Measurements from ENCODE around the gene ERVFRD-1. TPM values are rescaled to one million over a fixed set of nuclear protein-coding genes. Genes with fewer than 3 reads are reported as not detected.

The ERVFRD-1 gene
- total and polyA plus RNA-seq, 2 experiments from 2014 or later, result 0.05 TPM; not detected in 1

GRCh38 chr6:11152581-11152980 lies 41.1 kb upstream of the ERVFRD-1 start:
- no peaks in the 10 kb centered on the region for H3F3A ChIP-seq (ENCODE audit: insufficient read depth)
- no peak overlapping the region for H3K9ac ChIP-seq
- no peaks in the 10 kb centered on the region for H3K9me3 ChIP-seq (ENCODE audit: low read depth)

GRCh38 chr6:11151488-11151887 lies 40.0 kb upstream of the ERVFRD-1 start:
- Histone ChIP-seq H4K20me1 (ENCODE audit: insufficient read depth) (no peaks in the 10 kb centered on the region), H3K9me2 (ENCODE audit: insufficient read depth) (no peaks in the 10 kb centered on the region), H3K4me1 (ENCODE audit: insufficient read depth) (no peaks in the 10 kb centered on the region), H3K79me2 (ENCODE audit: insufficient read depth) (no peaks in the 10 kb centered on the region), H3K27ac (no peak overlapping the region), H3K9ac (no peak overlapping the region), H3K27me3 (replicated peaks; ENCODE audit: insufficient read depth) (no peaks in the 10 kb centered on the region), H3K4me3 (no peak overlapping the region), H3F3A (ENCODE audit: insufficient read depth) (no peaks in the 10 kb centered on the region), H2AFZ (no peak overlapping the region), H3K36me3 (ENCODE audit: low read depth) (no peaks in the 10 kb centered on the region), H3K9me3 (ENCODE audit: low read depth) (no peaks in the 10 kb centered on the region), H3K4me2 (ENCODE audit: unreplicated experiment) (no peak overlapping the region)
- WGBS, 2 experiments (ENCODE audit: low coverage in 1 of 2, low lambda C conversion rate in 2 of 2, missing lambda C conversion rate in 2 of 2), result 96 to 100% methylated on average over 1 of the region's 1 CpG
- no peak for DNase-seq
- in situ Hi-C loops (cut with MboI), result no loop called here
- TF ChIP-seq EZH2phosphoT487 (IDR thresholded peaks at IDR 0.05; ENCODE audit: insufficient read depth, low read depth) (no peak), EZH2 (IDR thresholded peaks at IDR 0.05; ENCODE audit: insufficient read depth, poor library complexity, severe bottlenecking) (no peak)

More at GRCh38 chr6:11152581-11152980, 41.1 kb upstream of the ERVFRD-1 start:
- in situ Hi-C loops (cut with MboI), result no loop called here
- Histone ChIP-seq H3K36me3 (ENCODE audit: low read depth) (no peaks in the 10 kb centered on the region), H3K4me1 (ENCODE audit: insufficient read depth) (no peaks in the 10 kb centered on the region), H2AFZ (no peak overlapping the region), H3K27ac (no peak overlapping the region), H3K4me3 (no peak overlapping the region), H3K27me3 (replicated peaks; ENCODE audit: insufficient read depth) (no peaks in the 10 kb centered on the region), H3K79me2 (ENCODE audit: insufficient read depth) (no peaks in the 10 kb centered on the region), H3K4me2 (ENCODE audit: unreplicated experiment) (no peak overlapping the region), H3K9me2 (ENCODE audit: insufficient read depth) (no peaks in the 10 kb centered on the region), H4K20me1 (ENCODE audit: insufficient read depth) (no peaks in the 10 kb centered on the region)
- TF ChIP-seq EZH2phosphoT487 (IDR thresholded peaks at IDR 0.05; ENCODE audit: insufficient read depth, low read depth) (no peak), EZH2 (IDR thresholded peaks at IDR 0.05; ENCODE audit: insufficient read depth, poor library complexity, severe bottlenecking) (no peak)
- DNase-seq, result no peak

GRCh38 chr6:11149551-11149950 lies 38.0 kb upstream of the ERVFRD-1 start:
- no peak overlapping the region for H3K4me2 ChIP-seq (ENCODE audit: unreplicated experiment)
- no peaks in the 10 kb centered on the region for H4K20me1 ChIP-seq (ENCODE audit: insufficient read depth)
- H3K27ac ChIP-seq, result no peak overlapping the region
- H3K4me3 ChIP-seq, result no peak overlapping the region
- H3K9me3 ChIP-seq (ENCODE audit: low read depth), result no peaks in the 10 kb centered on the region
- H2AFZ ChIP-seq, result no peak overlapping the region
- in situ Hi-C loops (cut with MboI), result loop anchor here (10.0 kb wide), 1 partner anchor 345 kb away; no protein-coding TSS in a partner anchor
- no peaks in the 10 kb centered on the region for H3K79me2 ChIP-seq (ENCODE audit: insufficient read depth)
- no peak overlapping the region for H3K9ac ChIP-seq
- no peak for DNase-seq
- TF ChIP-seq EZH2 (IDR thresholded peaks at IDR 0.05; ENCODE audit: insufficient read depth, poor library complexity, severe bottlenecking) (no peak), EZH2phosphoT487 (IDR thresholded peaks at IDR 0.05; ENCODE audit: insufficient read depth, low read depth) (no peak)
- H3K36me3 ChIP-seq (ENCODE audit: low read depth), result no peaks in the 10 kb centered on the region
- no peaks in the 10 kb centered on the region for H3K9me2 ChIP-seq (ENCODE audit: insufficient read depth)
- H3K27me3 ChIP-seq (replicated peaks; ENCODE audit: insufficient read depth), result no peaks in the 10 kb centered on the region
- WGBS, 2 experiments (ENCODE audit: low coverage in 1 of 2, low lambda C conversion rate in 2 of 2, missing lambda C conversion rate in 2 of 2), result 87 to 97% methylated on average over 3 of the region's 3 CpGs
- no peaks in the 10 kb centered on the region for H3K4me1 ChIP-seq (ENCODE audit: insufficient read depth)
- H3F3A ChIP-seq (ENCODE audit: insufficient read depth), result no peaks in the 10 kb centered on the region

- no peaks in the 10 kb centered on the region for H3K9me2 ChIP-seq (ENCODE audit: insufficient read depth)
- H2AFZ ChIP-seq, result no peak overlapping the region
- no peak overlapping the region for H3K4me2 ChIP-seq (ENCODE audit: unreplicated experiment)
- H3K27me3 ChIP-seq (replicated peaks; ENCODE audit: insufficient read depth), result no peaks in the 10 kb centered on the region
- no peaks in the 10 kb centered on the region for H3K36me3 ChIP-seq (ENCODE audit: low read depth)
- H4K20me1 ChIP-seq (ENCODE audit: insufficient read depth), result no peaks in the 10 kb centered on the region
- H3K79me2 ChIP-seq (ENCODE audit: insufficient read depth), result no peaks in the 10 kb centered on the region
- no peak overlapping the region for H3K4me3 ChIP-seq
- H3F3A ChIP-seq (ENCODE audit: insufficient read depth), result 0 out of 2 replicates have a peak, but pooled peaks cover 6% of the 10 kb centered on the region
- peaks cover 11% of the 10 kb centered on the region for H3K4me1 ChIP-seq (ENCODE audit: insufficient read depth)
- H3K9ac ChIP-seq, result no peak overlapping the region
- TF ChIP-seq EZH2 (IDR thresholded peaks at IDR 0.05; ENCODE audit: insufficient read depth, poor library complexity, severe bottlenecking), result no peak
- no peak for TF ChIP-seq EZH2phosphoT487 (IDR thresholded peaks at IDR 0.05; ENCODE audit: insufficient read depth, low read depth)
- no peak for DNase-seq
- in situ Hi-C loops (cut with MboI), result loop anchor here (10.0 kb wide), 1 partner anchor 349 kb away; no protein-coding TSS in a partner anchor
- no peak overlapping the region for H3K27ac ChIP-seq
- 97% methylated on average over 4 of the region's 4 CpGs for WGBS, 2 experiments (ENCODE audit: low coverage in 1 of 2, low lambda C conversion rate in 2 of 2, missing lambda C conversion rate in 2 of 2)
- H3K9me3 ChIP-seq (ENCODE audit: low read depth), result no peaks in the 10 kb centered on the region
Observed at GRCh38 chr6:11146117-11146826, 34.7 kb upstream of the ERVFRD-1 start.

Data from GM23248 (cell line).